ENCODE measurements around the gene NME5. TPM values are rescaled to one million over a fixed set of nuclear protein-coding genes. Genes with fewer than 3 reads are reported as not detected.

Gene NME5
- total and polyA plus RNA-seq, 2 of the 13 experiments (the other 11 are each of a cell fraction or from before 2014, with no cell fraction given): 0.18 TPM; not detected in 1

- 0 out of 2 replicates have a peak, but pooled peaks have one; percentile 38 for TF ChIP-seq ZNF142 (CRISPR knock-in tag; IDR thresholded peaks at IDR 0.05)
- peak; percentile 87 for TF ChIP-seq KDM5A (IDR thresholded peaks at IDR 0.05; ENCODE audit: borderline replicate concordance, low read length)
- TF ChIP-seq HINFP (CRISPR knock-in tag; IDR thresholded peaks at IDR 0.05; ENCODE audit: low read depth): no peak
- TF ChIP-seq MEIS2 (CRISPR knock-in tag; IDR thresholded peaks at IDR 0.05): 0 out of 2 replicates have a peak, but pooled peaks have one; percentile 56
- peak; percentile 99; the same call in 1 of the 2 replicates for TF ChIP-seq MXD1 (CRISPR knock-in tag; IDR thresholded peaks at IDR 0.05)
- TF ChIP-seq TOE1 (CRISPR knock-in tag; IDR thresholded peaks at IDR 0.05): peak; percentile 78; the same call in 1 of the 2 replicates
- TF ChIP-seq ZNF704 (CRISPR knock-in tag; IDR thresholded peaks at IDR 0.05; ENCODE audit: borderline replicate concordance): no peak
- peak; percentile 76; the same call in 1 of the 2 replicates for TF ChIP-seq GATA4 (IDR thresholded peaks at IDR 0.05; ENCODE audit: borderline replicate concordance, low read depth)
- peak; percentile 99 for TF ChIP-seq TFDP1 (CRISPR knock-in tag; IDR thresholded peaks at IDR 0.05; ENCODE audit: borderline replicate concordance)
- peak; percentile 72 for TF ChIP-seq SUZ12 (IDR thresholded peaks at IDR 0.05; ENCODE audit: low read depth, low read length)
- no peak for TF ChIP-seq ZFP82 (CRISPR knock-in tag; IDR thresholded peaks at IDR 0.05; ENCODE audit: borderline replicate concordance)
- peak; percentile 91 for TF ChIP-seq TEAD3 (CRISPR knock-in tag; optimal IDR thresholded peaks at IDR 0.05; ENCODE audit: borderline replicate concordance)
- TF ChIP-seq TGIF2 (CRISPR knock-in tag; IDR thresholded peaks at IDR 0.05): peak; percentile 98
- 0 out of 2 replicates have a peak, but pooled peaks have one; percentile 62 for TF ChIP-seq KLF6 (CRISPR knock-in tag; IDR thresholded peaks at IDR 0.05)
- peak; percentile 45; the same call in 1 of the 2 replicates for TF ChIP-seq KDM5B (CRISPR knock-in tag; IDR thresholded peaks at IDR 0.05; ENCODE audit: borderline replicate concordance)
- peak; percentile 75 for TF ChIP-seq PHF20 (CRISPR knock-in tag; IDR thresholded peaks at IDR 0.05)
- TF ChIP-seq ZNF7 (CRISPR knock-in tag; IDR thresholded peaks at IDR 0.05): no peak
Observed at GRCh38 chr5:138178516-138179276, 39.5 kb upstream of the NME5 start, which contains the start of the genes BRD8 and KIF20A (continued).
